ENCODE results near the gene MSRB1.
"Not testable (repeated sequence)": the region's sequence is repeated elsewhere in the genome, so short reads cannot be mapped to it uniquely, and the experiment has no call there.

The MSRB1 gene

DNA sequence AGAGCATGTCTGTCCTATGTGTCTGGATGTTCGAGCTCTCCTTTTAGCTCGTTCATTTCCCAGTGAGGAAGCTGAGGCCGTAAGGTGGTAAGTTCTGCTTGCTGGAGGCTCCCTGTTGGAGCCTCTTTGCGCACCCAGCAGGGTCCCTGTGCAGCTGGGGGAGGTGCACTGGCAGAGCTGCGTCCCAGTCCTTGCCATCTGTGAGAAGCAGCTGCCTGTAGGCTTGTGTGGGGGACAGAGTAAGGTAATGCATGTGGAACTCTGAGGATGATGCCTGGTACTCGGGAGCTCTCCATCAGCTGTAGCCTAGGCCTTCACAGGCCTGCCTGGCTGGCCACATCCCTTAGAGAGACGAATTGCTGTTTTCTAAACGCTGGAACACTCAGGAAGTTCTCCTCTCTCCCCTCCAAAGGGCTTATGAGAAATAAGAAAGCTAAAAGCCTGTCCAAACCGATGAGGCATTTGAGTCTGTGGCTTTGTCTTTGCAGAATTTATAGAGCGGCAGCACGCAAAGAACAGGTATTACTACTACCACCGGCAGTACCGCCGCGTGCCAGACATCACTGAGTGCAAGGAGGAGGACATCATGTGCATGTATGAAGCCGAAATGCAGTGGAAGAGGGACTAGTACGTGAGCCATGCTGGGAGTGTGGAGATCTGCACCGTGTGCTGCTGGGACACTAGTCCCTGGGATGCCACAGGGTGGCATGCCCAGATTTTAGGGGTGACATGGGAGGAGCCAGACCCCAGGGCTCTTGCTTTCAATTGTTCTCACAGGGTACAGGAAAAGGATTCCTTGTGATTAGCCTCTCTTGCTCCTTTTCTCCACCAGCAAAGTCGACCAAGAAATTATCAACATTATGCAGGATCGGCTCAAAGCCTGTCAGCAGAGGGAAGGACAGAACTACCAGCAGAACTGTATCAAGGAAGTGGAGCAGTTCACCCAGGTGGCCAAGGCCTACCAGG lies 17.9 kb upstream of the MSRB1 start:
- DNase-seq (ENCODE audit: low read depth): no peak

- peak; percentile 89 for DNase-seq (ENCODE audit: low read depth)
Measured at GRCh38 chr16:1959269-1960039, 16.5 kb upstream of the MSRB1 start, which contains the start of gene NDUFB10. Gene NDUFB10, plus strand, starts transcription at chr16:1959538. Its CDS starts 87 bp downstream, at chr16:1959625.

DNA sequence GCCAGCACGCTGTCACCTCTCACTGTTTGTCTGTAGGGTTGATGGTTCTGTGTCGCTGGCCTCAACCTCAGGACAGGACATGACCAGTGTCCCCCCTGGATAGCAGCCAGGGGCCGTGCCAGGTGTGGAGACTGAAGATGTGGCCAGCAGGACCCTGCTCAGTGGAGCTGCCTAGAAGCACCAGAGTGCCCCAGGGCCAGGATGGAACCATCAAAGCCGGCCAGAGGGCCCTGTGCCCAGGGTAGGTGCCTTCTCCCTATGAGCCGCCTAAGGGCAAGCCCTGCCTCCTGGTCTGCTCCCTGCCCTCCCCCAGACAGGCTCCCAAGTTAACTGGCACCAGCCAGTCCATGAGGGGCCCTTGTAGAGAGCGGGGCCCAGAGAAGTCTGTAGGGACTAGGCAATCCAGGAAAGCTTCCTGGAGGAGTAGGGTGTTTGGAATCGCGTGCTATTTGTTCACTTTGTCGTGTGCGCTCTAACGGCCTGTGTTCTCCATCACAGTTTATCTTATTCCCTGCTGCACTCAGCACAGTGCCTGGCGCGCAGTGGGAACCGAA lies 15.8 kb upstream of the MSRB1 start:
- no peak for DNase-seq (ENCODE audit: low read depth)

GRCh38 chr16:1958143-1958491 lies 15.1 kb upstream of the MSRB1 start:
- not testable (repeated sequence) for DNase-seq (ENCODE audit: low read depth)

GRCh38 chr16:1957434-1958142 lies 14.6 kb upstream of the MSRB1 start:
- not testable (repeated sequence) for DNase-seq (ENCODE audit: low read depth)

GRCh38 chr16:1953734-1954133 lies 10.7 kb upstream of the MSRB1 start:
- no peak for DNase-seq (ENCODE audit: low read depth)

DNA sequence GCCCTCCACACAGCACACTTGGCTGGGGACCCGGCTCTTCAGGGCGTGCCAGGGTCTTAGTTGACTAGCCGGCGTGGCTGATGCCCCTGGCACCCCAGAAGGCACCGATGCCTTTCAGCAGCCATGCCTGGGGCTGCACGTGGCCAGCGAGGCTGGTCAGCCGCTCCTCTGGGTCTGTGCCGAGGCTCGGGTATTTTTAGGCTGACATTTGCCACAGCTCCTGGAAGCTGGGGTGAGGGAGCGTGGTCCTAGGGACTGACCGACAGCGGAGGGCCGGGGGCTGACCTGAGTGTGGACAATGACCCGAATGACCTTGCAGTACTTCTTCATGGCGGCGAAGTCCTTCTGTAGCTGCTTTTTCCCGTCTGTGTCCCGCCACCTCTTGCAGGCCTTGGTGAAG lies 7.6 kb upstream of the MSRB1 start:
- no peak for DNase-seq (ENCODE audit: low read depth)

DNA sequence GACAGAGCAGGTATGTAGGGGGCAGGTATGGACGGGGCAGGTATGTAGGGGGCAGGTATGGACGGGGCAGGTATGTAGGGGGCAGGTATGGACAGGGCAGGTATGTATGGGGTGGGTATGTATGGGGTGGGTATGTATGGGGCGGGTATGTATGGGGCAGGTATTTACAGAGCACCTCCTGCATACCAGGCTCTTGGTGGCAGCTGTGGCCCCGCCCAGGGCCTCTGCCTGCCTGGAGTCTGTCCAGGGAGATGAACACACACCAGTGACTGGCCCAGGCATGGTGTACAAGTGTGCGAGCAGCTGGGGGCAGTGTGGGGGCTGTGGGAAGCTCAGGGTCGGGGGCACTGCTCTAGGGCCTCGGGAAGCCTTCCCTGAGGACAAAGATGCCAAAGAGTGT lies 7.0 kb upstream of the MSRB1 start:
- no peak for DNase-seq (ENCODE audit: low read depth)

DNA sequence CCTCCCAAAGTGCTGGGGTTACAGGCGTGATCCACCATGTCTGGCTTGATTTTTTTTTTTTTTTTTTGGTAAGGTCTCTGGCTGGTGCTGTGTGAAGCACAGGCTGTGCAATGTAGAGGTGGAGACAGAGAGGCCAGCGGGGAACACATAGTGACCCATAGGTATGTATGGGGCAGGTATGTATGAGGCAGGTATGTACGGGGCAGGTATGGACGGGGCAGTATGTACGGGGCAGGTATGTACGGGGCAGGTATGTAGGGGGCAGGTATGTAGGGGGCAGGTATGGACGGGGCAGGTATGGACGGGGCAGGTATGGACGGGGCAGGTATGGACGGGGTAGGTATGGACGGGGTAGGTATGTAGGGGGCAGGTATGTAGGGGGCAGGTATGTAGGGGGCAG lies 6.5 kb upstream of the MSRB1 start:
- no peak for DNase-seq (ENCODE audit: low read depth)

GRCh38 chr16:1947369-1947670 lies 4.3 kb upstream of the MSRB1 start:
- no peak for DNase-seq (ENCODE audit: low read depth)

GRCh38 chr16:1946495-1947368 lies 3.7 kb upstream of the MSRB1 start:
- no peak for DNase-seq (ENCODE audit: low read depth)

DNA sequence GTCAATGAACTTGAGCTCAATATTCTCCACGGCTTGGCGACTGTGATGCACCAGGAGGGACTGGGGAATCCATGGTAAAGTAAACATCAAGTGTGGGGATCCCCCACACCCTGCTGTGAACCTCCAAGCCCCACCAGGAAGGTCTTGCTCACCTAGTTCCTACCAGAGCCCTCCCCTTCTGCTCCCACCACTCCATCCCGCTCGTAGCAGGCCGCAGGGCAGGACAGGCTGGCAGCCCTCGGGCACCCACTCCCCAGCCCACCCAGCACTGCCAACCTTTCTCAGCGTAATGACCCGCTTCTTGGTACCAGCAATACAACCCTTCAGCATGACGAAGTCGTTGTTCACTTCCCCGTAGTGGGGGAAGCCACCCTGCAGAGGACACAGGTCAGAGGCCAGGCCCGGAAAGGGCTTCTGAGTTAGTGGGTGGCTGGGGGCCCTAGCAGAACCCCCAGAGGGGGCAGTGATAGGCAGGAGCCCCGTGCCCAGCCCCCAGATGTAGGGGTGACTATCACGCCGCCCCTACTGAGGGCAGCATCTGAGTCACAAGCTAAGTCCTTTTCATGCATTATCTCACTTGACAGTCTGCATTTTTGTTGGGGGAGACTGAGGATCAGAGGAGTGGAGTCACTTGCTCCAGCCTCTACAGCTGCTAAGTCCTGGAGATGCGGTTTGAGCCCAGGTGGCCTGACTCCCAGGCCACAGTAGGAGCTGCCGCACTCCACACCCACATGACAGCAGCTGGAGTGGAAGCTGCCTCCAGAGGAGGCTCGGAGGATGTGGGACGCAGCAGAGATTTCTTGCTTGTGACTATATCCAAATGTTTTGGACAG lies 2.8 kb upstream of the MSRB1 start:
- DNase-seq (ENCODE audit: low read depth): no peak

GRCh38 chr16:1944612-1945199 lies 1.7 kb upstream of the MSRB1 start:
- DNase-seq (ENCODE audit: low read depth): no peak

DNA sequence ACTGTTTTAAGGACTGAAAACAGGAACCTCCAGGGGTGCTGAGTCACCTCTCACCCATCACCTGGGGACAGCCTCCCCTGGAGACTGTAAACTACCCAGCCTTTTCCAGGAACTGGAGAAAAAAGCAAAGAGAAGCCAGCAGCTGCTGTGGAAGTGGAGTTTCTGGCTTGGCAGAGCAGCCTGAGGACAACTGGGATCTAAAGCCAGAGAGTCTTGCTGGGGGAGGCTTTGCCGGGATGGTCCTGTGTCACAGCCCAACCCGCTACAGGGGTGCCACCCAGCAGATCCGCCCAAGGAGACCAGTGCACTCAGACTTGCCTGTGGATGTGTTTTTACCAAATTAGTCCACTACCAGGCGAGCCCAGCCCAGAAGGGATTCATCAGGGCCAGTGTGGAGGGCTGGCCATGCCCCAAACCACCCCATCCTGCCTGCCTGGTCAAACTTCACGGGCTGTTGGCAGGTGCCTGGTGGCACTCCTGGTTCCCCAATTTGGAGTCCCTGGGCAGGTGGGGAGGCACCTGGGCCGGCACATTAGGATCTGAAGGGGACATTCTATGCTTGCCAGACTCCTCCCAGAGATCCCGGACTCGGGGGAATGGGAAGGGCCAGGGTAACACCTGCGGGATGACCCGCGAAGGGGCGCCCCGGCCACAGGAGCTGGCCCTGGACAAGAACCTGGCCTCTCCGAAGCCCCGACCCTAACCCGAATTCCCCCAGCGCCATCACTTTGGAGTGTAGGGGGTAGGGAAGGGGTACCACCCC lies 771 bp downstream of the MSRB1 start:
- no peak for DNase-seq (ENCODE audit: low read depth)

- DNase-seq (ENCODE audit: low read depth): no peak
Measured at GRCh38 chr16:1941162-1942046, 1.6 kb downstream of the MSRB1 start.

GRCh38 chr16:1940273-1941161 lies 2.5 kb downstream of the MSRB1 start:
- DNase-seq (ENCODE audit: low read depth): no peak

DNA sequence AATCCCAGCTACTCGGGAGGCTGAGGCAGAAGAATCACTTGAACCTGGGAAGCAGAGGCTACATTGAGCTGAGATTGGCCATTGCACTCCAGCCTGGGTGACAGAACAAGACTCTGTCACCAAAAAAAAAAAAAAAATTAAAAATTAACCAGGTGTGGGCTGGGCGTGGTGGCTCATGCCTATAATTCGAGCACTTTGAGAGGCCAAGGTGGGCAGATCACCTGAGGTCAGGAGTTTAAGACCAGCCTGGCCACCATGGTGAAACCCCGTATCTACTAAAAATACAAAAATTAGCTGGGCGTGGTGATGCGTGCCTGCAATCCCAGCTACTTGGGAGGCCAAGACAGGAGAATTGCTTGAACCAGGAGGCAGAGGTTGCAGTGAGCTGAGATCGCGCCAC lies 3.2 kb downstream of the MSRB1 start:
- DNase-seq (ENCODE audit: low read depth): not testable (repeated sequence)
